Endodermal cell (in vitro differentiated cells): ENCODE results near the gene LRRC1. TPM values are rescaled to one million over a fixed set of nuclear protein-coding genes. Genes with fewer than 3 reads are reported as not detected.

Source experiments
- DNase-seq: peaks from one replicate; pipeline ENCODE4 v3.0.0-alpha.2; 2017
- H3K27ac ChIP-seq: 2 replicates; pipeline ENCODE4 v1.5.1; 2013; ENCODE audit warnings: mild to moderate bottlenecking, low read depth, low read length, moderate library complexity
- H3K27me3 ChIP-seq: 2 replicates; pipeline ENCODE4 v1.6.1; 2013; ENCODE audit warnings: mild to moderate bottlenecking, low read length, moderate library complexity; ENCODE audit not compliant: insufficient read depth, control insufficient read depth, poor library complexity, severe bottlenecking
- H3K36me3 ChIP-seq: 2 replicates; pipeline ENCODE4 v1.7.0; 2013; ENCODE audit warnings: mild to moderate bottlenecking, low read length, moderate library complexity; ENCODE audit not compliant: control insufficient read depth, insufficient read depth
- H3K4me1 ChIP-seq: one replicate; pipeline ENCODE4 v1.7.0; 2013; ENCODE audit warnings: low read length; ENCODE audit not compliant: control insufficient read depth, insufficient read depth
- H3K4me3 ChIP-seq: 2 replicates; pipeline ENCODE4 v1.5.1; 2013; ENCODE audit warnings: mild to moderate bottlenecking, low read length, moderate library complexity
- H3K9ac ChIP-seq: 2 replicates; pipeline ENCODE4 v1.6.1; 2013; ENCODE audit warnings: mild to moderate bottlenecking, low read length, moderate library complexity; ENCODE audit not compliant: poor library complexity, severe bottlenecking; ENCODE audit errors: extremely low read depth
- H3K9me3 ChIP-seq: 2 replicates; pipeline ENCODE4 v1.6.1; 2013; ENCODE audit warnings: mild to moderate bottlenecking, low read length, moderate library complexity; ENCODE audit not compliant: control insufficient read depth
- H3K27ac Mint-ChIP-seq: 2 replicates; pipeline ENCODE4 v1.8.0; 2020; ENCODE audit warnings: mixed read lengths
- H3K27me3 Mint-ChIP-seq: 2 replicates; pipeline ENCODE4 v1.8.0; 2021; ENCODE audit warnings: mild to moderate bottlenecking, mixed read lengths; ENCODE audit not compliant: insufficient read depth
- H3K36me3 Mint-ChIP-seq: 2 replicates; pipeline ENCODE4 v1.8.0; 2020; ENCODE audit warnings: low read depth, mixed read lengths
- H3K4me1 Mint-ChIP-seq: 2 replicates; pipeline ENCODE4 v1.8.0; 2020; ENCODE audit warnings: mixed read lengths
- H3K4me3 Mint-ChIP-seq: 2 replicates; pipeline ENCODE4 v1.8.0; 2020; ENCODE audit warnings: mild to moderate bottlenecking, moderate library complexity, mixed read lengths
- H3K9me3 Mint-ChIP-seq: 2 replicates; pipeline ENCODE4 v1.8.0; 2020; ENCODE audit warnings: mild to moderate bottlenecking, mixed read lengths
- WGBS, 2 experiments: methylation state at CpG; one replicate each; pipeline versions ENCODE4 v1.1.5 to v1.1.7; 2013; ENCODE audit warnings: missing lambda C conversion rate in 2 of 2, mixed read lengths in 1 of 2; ENCODE audit not compliant: insufficient coverage in 1 of 2, insufficient read length in 1 of 2; 5-methylcytosine and 5-hydroxymethylcytosine counted together
- total RNA-seq, 2 donors: library from RNA; stranded (reverse); fragmentation: NEBNext Ultra II Directional in 1 of 2; extraction: Animal tissue kit (Norgen Biotek cat#: 25700) in 1 of 2; gene quantifications; 2 replicates in 1 of 2; 3 replicates in 1 of 2; pipeline ENCODE4 v1.2.1, GENCODE V29; 2021
- TF ChIP-seq, protein P1 (sequence below): fragments of 200-600 bp; sonication (generic); conservative IDR thresholded peaks from 2 replicates; pipeline ENCODE4 v1.5.0; 2021; ENCODE audit warnings: antibody characterized with exemption, mild to moderate bottlenecking

LRRC1 gene
- total RNA-seq, 2 donors from 2014 or later = 14.1 to 15.3 TPM

DNA sequence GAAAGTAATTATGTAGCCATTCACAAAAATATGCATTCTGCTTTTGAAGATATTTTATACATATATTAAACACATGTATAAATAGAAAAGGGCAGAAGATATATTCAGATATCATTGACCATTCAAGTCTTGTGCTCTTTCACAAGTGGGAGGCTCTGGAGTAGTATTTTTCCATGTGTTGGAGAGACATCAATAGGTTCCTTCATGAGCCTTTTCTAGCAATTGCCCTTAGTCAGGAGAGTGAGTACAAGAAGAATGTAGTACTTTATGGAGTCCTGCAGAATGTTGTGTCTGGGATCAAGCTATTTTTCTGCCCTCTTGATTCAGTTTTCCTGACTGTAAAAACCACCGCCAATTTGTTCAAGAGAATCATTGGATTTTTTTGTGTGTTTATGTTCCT, 117.9 kb downstream of the LRRC1 start:
- H3K4me3 ChIP-seq = no peak overlapping the region
- Mint-ChIP-seq H3K4me1 (peaks cover 14% of the 10 kb centered on the region), H3K4me3 (no peak overlapping the region), H3K27ac (no peak overlapping the region), H3K36me3 (no peaks in the 10 kb centered on the region), H3K9me3 (no peaks in the 10 kb centered on the region), H3K27me3 (no peaks in the 10 kb centered on the region)
- H3K9ac ChIP-seq = no peak overlapping the region
- H3K27me3 ChIP-seq = no peaks in the 10 kb centered on the region
- TF ChIP-seq, protein P1, sequence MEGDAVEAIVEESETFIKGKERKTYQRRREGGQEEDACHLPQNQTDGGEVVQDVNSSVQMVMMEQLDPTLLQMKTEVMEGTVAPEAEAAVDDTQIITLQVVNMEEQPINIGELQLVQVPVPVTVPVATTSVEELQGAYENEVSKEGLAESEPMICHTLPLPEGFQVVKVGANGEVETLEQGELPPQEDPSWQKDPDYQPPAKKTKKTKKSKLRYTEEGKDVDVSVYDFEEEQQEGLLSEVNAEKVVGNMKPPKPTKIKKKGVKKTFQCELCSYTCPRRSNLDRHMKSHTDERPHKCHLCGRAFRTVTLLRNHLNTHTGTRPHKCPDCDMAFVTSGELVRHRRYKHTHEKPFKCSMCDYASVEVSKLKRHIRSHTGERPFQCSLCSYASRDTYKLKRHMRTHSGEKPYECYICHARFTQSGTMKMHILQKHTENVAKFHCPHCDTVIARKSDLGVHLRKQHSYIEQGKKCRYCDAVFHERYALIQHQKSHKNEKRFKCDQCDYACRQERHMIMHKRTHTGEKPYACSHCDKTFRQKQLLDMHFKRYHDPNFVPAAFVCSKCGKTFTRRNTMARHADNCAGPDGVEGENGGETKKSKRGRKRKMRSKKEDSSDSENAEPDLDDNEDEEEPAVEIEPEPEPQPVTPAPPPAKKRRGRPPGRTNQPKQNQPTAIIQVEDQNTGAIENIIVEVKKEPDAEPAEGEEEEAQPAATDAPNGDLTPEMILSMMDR = no peak
- no peak overlapping the region for H3K27ac ChIP-seq
- no peaks in the 10 kb centered on the region for H3K36me3 ChIP-seq
- no peaks in the 10 kb centered on the region for H3K4me1 ChIP-seq
- WGBS, 2 experiments = 91% methylated on average over 1 of the region's 1 CpG; no CpG with 5 or more reads in 1 of the 2 experiments
- no peak for DNase-seq
- H3K9me3 ChIP-seq = no peaks in the 10 kb centered on the region

DNA sequence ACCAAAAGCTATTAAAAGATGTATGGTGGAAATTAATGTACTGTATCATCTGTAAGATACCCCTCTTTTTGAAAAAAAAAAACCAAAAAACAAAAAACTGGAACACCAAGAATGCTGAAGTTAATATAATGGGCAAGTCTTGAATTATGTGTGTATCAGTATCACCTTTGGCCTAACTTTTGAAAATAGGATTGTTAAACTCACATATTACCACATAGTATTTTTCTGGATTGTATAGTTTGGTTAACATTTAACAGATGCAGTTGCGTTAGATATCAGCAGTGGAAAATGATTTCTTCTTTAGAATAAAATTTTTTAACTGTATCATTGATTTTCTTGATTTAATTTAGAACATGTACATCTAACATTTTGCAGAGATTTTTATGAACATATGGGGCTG, 118.5 kb downstream of the LRRC1 start:
- H3K4me3 Mint-ChIP-seq = no peak overlapping the region
- no peaks in the 10 kb centered on the region for H3K27me3 ChIP-seq
- no peak for DNase-seq
- 86% methylated on average over 1 of the region's 1 CpG; no CpG with 5 or more reads in 1 of the 2 experiments for whole genome bisulfite sequencing, 2 experiments
- H3K27me3 Mint-ChIP-seq = no peaks in the 10 kb centered on the region
- H3K4me1 Mint-ChIP-seq = peaks cover 14% of the 10 kb centered on the region
- H3K36me3 Mint-ChIP-seq = no peaks in the 10 kb centered on the region
- H3K9ac ChIP-seq = no peak overlapping the region
- no peak overlapping the region for H3K27ac Mint-ChIP-seq
- no peaks in the 10 kb centered on the region for H3K36me3 ChIP-seq
- TF ChIP-seq, protein P1 = no peak
- H3K9me3 ChIP-seq = no peaks in the 10 kb centered on the region
- no peak overlapping the region for H3K4me3 ChIP-seq
- no peaks in the 10 kb centered on the region for H3K4me1 ChIP-seq
- H3K9me3 Mint-ChIP-seq = no peaks in the 10 kb centered on the region
- no peak overlapping the region for H3K27ac ChIP-seq

DNA sequence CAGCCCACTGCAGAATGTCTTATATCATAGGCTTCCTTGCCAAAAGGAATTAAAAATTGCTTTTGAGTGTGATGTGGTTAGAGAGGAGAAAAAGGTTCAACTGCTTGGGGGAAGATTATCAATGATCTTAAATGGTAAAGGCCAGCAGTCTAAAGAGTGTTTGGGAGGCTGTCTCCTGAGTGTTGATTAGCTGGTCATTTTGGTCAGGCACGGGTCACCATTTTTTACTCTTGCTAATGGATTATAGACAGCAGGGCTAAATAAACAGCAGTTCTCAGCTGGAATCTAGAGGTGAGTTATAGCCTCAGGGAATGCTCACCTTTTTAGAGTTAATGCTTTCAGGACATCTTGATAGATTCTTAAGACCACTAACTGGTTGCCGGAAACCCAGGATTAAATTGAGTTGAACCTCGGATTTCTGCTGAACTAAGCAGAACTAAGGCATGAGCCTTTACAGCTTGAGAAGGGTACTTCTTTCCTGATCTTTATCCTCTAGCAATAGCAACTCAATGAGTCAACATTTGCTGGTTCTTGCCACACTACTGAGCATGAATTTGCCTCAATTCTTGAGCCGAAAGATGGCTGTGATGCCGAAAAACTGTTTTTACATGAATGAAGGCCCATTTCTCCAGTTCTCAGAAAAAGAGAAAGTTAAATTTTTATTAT, 120.4 kb downstream of the LRRC1 start:
- Histone ChIP-seq H3K9ac (no peak overlapping the region), H3K27me3 (no peaks in the 10 kb centered on the region), H3K9me3 (no peaks in the 10 kb centered on the region), H3K4me1 (no peaks in the 10 kb centered on the region), H3K4me3 (no peak overlapping the region), H3K36me3 (no peaks in the 10 kb centered on the region), H3K27ac (no peak overlapping the region)
- Mint-ChIP-seq H3K27ac (no peak overlapping the region), H3K27me3 (no peaks in the 10 kb centered on the region), H3K4me3 (no peak overlapping the region), H3K36me3 (no peaks in the 10 kb centered on the region), H3K9me3 (no peaks in the 10 kb centered on the region), H3K4me1 (peaks cover 14% of the 10 kb centered on the region)
- TF ChIP-seq, protein P1 = no peak
- no peak for DNase-seq
- WGBS, 2 experiments = 94 to 100% methylated on average over 3 to 5 of the region's 5 CpGs
